HepG2 (cell line): ENCODE results near the gene LRIG3. TPM values are rescaled to one million over a fixed set of nuclear protein-coding genes. Genes with fewer than 3 reads are reported as not detected.

Experiments used
- ARNT2 ChIP-seq: sonication (generic); formaldehyde crosslinking; IDR thresholded peaks from 2 replicates; pipeline ENCODE4 v1.8.0; 2022; ENCODE audit warnings: mild to moderate bottlenecking, low read depth, missing genetic modification reagents, moderate library complexity
- GZF1 ChIP-seq: sonication (generic); formaldehyde crosslinking; IDR thresholded peaks from 2 replicates; pipeline ENCODE4 v1.5.1; 2020; ENCODE audit warnings: mild to moderate bottlenecking, missing genetic modification reagents
- HIC2 ChIP-seq: sonication (generic); formaldehyde crosslinking; IDR thresholded peaks from 2 replicates; pipeline ENCODE4 v1.9.0; 2022; ENCODE audit warnings: low read depth, missing genetic modification reagents
- MAX ChIP-seq: IDR thresholded peaks from 2 replicates; pipeline ENCODE4 v1.6.1; 2012; ENCODE audit warnings: inconsistent platforms
- MED1 ChIP-seq: sonication (generic); formaldehyde crosslinking; IDR thresholded peaks from 2 replicates; pipeline ENCODE4 v1.4.0; 2020; ENCODE audit warnings: missing genetic modification reagents
- SCMH1 ChIP-seq: sonication (generic); formaldehyde crosslinking; IDR thresholded peaks from 2 replicates; pipeline ENCODE4 v1.9.0; 2021; ENCODE audit warnings: missing genetic modification reagents, mild to moderate bottlenecking, borderline replicate concordance
- SIX4 ChIP-seq: sonication (generic); formaldehyde crosslinking; IDR thresholded peaks from 2 replicates; pipeline ENCODE4 v1.4.0; 2020; ENCODE audit warnings: missing genetic modification reagents
- SRSF4 ChIP-seq: fragments of 200-400 bp; formaldehyde crosslinking; IDR thresholded peaks from one replicate; pipeline ENCODE4 v1.6.1; 2018; ENCODE audit warnings: mild to moderate bottlenecking, low read depth, low read length, moderate library complexity; ENCODE audit not compliant: poor library complexity, severe bottlenecking
- ZBTB7A ChIP-seq: sonication (generic); formaldehyde crosslinking; IDR thresholded peaks from 2 replicates; pipeline ENCODE4 v1.8.0; 2022; ENCODE audit warnings: mild to moderate bottlenecking, missing genetic modification reagents
- ZNF224 ChIP-seq: sonication (generic); formaldehyde crosslinking; IDR thresholded peaks from 2 replicates; pipeline ENCODE4 v1.5.0; 2020; ENCODE audit warnings: mild to moderate bottlenecking, missing genetic modification reagents
- ZNF235 ChIP-seq: sonication (generic); formaldehyde crosslinking; IDR thresholded peaks from 2 replicates; pipeline ENCODE4 v1.8.1; 2023; ENCODE audit warnings: mild to moderate bottlenecking, missing genetic modification reagents, borderline replicate concordance
- ZNF296 ChIP-seq: sonication (generic); formaldehyde crosslinking; conservative IDR thresholded peaks from 2 replicates; pipeline ENCODE4 v1.5.0; 2020; ENCODE audit warnings: mild to moderate bottlenecking, missing genetic modification reagents
- ZNF501 ChIP-seq: sonication (generic); formaldehyde crosslinking; IDR thresholded peaks from 2 replicates; pipeline ENCODE4 v1.5.1; 2020; ENCODE audit warnings: mild to moderate bottlenecking, moderate library complexity, missing genetic modification reagents
- ZNF570 ChIP-seq: sonication (generic); formaldehyde crosslinking; IDR thresholded peaks from 2 replicates; pipeline ENCODE4 v1.4.0; 2020; ENCODE audit warnings: mild to moderate bottlenecking, missing genetic modification reagents, borderline replicate concordance
- ZNF615 ChIP-seq: sonication (generic); formaldehyde crosslinking; IDR thresholded peaks from 2 replicates; pipeline ENCODE4 v1.5.0; 2020; ENCODE audit warnings: mild to moderate bottlenecking, missing genetic modification reagents, borderline replicate concordance
- ZNF749 ChIP-seq: sonication (generic); formaldehyde crosslinking; IDR thresholded peaks from 2 replicates; pipeline ENCODE4 v1.8.0; 2022; ENCODE audit warnings: mild to moderate bottlenecking, missing genetic modification reagents, moderate library complexity, borderline replicate concordance
- ZNF772 ChIP-seq: sonication (generic); formaldehyde crosslinking; IDR thresholded peaks from 2 replicates; pipeline ENCODE4 v1.5.0; 2020; ENCODE audit warnings: mild to moderate bottlenecking, missing genetic modification reagents
- ZNF777 ChIP-seq: sonication (generic); formaldehyde crosslinking; IDR thresholded peaks from 2 replicates; pipeline ENCODE4 v1.4.0; 2020; ENCODE audit warnings: missing genetic modification reagents
- polyA plus RNA-seq, 8 experiments: library from polyadenylated mRNA; depleted of rRNA in 3 of 8; stranded (reverse) in 7 of 8; unstranded in 1 of 8; fragments of >200 nt; fragmentation: Illumina TruSeq in 4 of 8; extraction: Trizol in 4 of 8; gene quantifications; 2 replicates each; pipeline versions ENCODE4 v1.2.1 to v1.2.3, GENCODE V29; 2011 to 2016; ENCODE audit warnings: low read depth in 4 of 8, missing spikeins in 1 of 8, mixed read lengths in 1 of 8; ENCODE audit not compliant: insufficient read depth in 1 of 8
- total RNA-seq, 5 experiments: library from RNA; depleted of rRNA; stranded (reverse); fragments of >200 nt; fragmentation: Illumina TruSeq; extraction: Trizol; gene quantifications; 2 replicates each; pipeline ENCODE4 v1.2.3, GENCODE V29; 2016; ENCODE audit warnings: low read depth in 1 of 5
- TF ChIP-seq, protein P1 (sequence below): sonication (generic); formaldehyde crosslinking; IDR thresholded peaks from 2 replicates; pipeline ENCODE4 v1.9.0; 2021; ENCODE audit warnings: mild to moderate bottlenecking, missing genetic modification reagents

The LRIG3 gene
- total and polyA plus RNA-seq, 2 of the 13 experiments (the other 11 are each of a cell fraction or from before 2014, with no cell fraction given) = 7.7 to 17.4 TPM

GRCh38 chr12:58920102-58920960 lies at the start of gene LRIG3 (continued):
- TF ChIP-seq ZNF235 (no peak), MAX (peak; percentile 91), ZNF224 (CRISPR knock-in tag) (no peak), ZNF615 (CRISPR knock-in tag) (no peak), ARNT2 (CRISPR knock-in tag) (peak; percentile 85), ZNF570 (no peak), ZNF296 (CRISPR knock-in tag) (no peak), SCMH1 (no peak), ZNF777 (CRISPR knock-in tag) (peak; percentile 48; the same call in 1 of the 2 replicates), ZNF749 (CRISPR knock-in tag) (0 out of 2 replicates have a peak, but pooled peaks have one; percentile 47), ZNF772 (CRISPR knock-in tag) (no peak), MED1 (peak; percentile 42; the same call in 1 of the 2 replicates), SRSF4 (no peak), SIX4 (CRISPR knock-in tag) (no peak), ZBTB7A (CRISPR knock-in tag) (peak; percentile 31; the same call in 1 of the 2 replicates), ZNF501 (CRISPR knock-in tag) (peak; percentile 88), HIC2 (CRISPR knock-in tag) (no peak), GZF1 (CRISPR knock-in tag) (0 out of 2 replicates have a peak, but pooled peaks have one; percentile 50)
- TF ChIP-seq, protein P1, sequence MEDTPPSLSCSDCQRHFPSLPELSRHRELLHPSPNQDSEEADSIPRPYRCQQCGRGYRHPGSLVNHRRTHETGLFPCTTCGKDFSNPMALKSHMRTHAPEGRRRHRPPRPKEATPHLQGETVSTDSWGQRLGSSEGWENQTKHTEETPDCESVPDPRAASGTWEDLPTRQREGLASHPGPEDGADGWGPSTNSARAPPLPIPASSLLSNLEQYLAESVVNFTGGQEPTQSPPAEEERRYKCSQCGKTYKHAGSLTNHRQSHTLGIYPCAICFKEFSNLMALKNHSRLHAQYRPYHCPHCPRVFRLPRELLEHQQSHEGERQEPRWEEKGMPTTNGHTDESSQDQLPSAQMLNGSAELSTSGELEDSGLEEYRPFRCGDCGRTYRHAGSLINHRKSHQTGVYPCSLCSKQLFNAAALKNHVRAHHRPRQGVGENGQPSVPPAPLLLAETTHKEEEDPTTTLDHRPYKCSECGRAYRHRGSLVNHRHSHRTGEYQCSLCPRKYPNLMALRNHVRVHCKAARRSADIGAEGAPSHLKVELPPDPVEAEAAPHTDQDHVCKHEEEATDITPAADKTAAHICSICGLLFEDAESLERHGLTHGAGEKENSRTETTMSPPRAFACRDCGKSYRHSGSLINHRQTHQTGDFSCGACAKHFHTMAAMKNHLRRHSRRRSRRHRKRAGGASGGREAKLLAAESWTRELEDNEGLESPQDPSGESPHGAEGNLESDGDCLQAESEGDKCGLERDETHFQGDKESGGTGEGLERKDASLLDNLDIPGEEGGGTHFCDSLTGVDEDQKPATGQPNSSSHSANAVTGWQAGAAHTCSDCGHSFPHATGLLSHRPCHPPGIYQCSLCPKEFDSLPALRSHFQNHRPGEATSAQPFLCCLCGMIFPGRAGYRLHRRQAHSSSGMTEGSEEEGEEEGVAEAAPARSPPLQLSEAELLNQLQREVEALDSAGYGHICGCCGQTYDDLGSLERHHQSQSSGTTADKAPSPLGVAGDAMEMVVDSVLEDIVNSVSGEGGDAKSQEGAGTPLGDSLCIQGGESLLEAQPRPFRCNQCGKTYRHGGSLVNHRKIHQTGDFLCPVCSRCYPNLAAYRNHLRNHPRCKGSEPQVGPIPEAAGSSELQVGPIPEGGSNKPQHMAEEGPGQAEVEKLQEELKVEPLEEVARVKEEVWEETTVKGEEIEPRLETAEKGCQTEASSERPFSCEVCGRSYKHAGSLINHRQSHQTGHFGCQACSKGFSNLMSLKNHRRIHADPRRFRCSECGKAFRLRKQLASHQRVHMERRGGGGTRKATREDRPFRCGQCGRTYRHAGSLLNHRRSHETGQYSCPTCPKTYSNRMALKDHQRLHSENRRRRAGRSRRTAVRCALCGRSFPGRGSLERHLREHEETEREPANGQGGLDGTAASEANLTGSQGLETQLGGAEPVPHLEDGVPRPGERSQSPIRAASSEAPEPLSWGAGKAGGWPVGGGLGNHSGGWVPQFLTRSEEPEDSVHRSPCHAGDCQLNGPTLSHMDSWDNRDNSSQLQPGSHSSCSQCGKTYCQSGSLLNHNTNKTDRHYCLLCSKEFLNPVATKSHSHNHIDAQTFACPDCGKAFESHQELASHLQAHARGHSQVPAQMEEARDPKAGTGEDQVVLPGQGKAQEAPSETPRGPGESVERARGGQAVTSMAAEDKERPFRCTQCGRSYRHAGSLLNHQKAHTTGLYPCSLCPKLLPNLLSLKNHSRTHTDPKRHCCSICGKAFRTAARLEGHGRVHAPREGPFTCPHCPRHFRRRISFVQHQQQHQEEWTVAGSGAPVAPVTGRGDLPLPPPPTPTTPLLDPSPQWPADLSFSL (CRISPR knock-in tag) = no peak
